Non-pigmented ciliary epithelial cell (primary cell): ENCODE results near the gene SEMA4C.
A peak's percentile ranks its signal among the peaks of the same experiment; 100 is the strongest.

ENCODE experiments used
- DNase-seq: peaks from one replicate; pipeline ENCODE4 v3.0.0-alpha.2; 2010; ENCODE audit warnings: low read depth

SEMA4C gene

DNA sequence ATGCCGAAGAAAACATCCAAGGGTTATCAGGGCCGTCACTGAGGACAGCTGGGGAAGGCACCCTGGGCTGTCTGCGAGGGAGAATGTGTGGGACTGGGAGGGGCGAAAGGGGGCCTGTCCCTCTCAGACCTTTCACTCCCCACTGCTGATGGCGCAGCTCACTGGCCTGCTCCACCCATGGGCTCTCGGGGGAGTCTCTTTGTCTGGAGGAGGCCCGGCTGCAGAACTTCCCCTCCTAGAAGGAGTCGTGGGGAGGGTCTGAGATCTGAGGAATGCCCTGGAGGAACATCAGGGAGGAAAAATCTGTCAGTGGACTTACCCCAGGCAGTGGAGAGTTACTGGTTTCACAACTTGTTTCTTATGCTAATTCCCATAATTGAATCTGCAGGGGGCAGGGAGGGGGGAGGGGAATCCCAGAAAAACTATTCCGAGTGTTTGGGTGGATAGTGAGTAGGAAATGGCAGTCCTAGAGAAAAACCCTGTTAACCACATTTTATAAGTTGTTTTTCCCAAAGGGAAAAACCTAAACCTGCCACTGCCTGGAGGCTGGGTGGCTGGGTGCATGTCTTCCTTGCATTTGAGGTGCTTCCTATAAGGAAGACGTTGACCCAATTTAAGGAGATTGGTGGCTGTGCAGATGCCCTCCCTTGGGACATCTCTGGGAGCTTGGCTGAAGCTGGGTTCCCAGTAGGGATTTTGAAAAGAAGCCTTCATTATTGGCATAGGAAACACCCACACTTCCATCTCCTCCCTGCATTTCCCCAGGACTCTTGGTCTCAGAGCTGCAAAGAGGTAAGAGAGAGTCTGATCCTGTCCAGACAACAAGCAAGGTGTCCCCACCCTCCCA lies 11.7 kb upstream of the SEMA4C start:
- no peak for DNase-seq

GRCh38 chr2:96880891-96881273 lies 11.0 kb upstream of the SEMA4C start:
- DNase-seq, result no peak

GRCh38 chr2:96879545-96880040 lies 9.7 kb upstream of the SEMA4C start:
- no peak for DNase-seq

GRCh38 chr2:96878796-96879544 lies 9.1 kb upstream of the SEMA4C start:
- DNase-seq, result no peak

- DNase-seq, result no peak
These were observed 8.3 kb upstream of the SEMA4C start for GRCh38 chr2:96878171-96878570.

DNA sequence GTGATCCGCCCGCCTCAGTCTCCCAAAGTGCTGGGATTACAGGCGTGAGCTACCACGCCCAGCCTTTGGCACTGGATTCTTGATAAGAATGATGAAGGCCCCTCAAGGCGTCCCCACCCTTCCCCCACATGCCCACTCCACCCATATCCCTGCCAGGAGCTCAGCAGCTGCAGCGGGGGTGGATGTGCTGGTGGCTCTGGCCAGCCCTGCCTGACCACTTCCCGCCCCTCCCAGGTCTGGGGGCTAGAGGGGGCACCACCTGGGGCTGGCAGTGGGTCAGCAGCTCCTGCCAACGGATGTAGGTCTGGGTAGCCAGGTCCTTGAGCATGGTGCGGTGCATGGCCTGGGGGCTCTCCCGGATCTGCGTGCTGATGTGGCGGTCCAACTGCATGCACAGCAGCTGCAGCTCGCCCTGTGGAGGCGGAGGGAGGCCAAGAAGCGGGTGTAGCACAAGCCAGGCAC lies 7.8 kb upstream of the SEMA4C start:
- DNase-seq, result no peak

DNA sequence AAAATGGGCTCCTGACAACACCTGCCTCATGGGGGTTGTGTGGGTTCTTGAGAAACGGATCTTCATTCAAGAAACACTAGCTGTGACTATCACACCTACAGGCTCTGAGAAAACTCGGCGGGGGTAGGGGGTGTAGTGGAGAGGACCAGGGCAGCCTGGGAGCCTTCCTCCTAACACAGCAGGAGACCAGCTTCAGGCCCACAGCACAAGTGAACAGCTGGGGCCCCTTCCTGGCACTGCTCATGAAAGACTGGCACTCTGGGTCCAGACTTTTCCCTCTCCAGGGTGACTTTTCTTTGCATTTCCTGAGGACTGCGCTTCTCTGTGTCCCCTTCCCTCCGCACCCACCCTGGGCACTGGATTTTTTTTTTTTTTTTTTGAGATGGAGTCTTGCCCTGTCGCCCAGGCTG lies 7.2 kb upstream of the SEMA4C start:
- DNase-seq, result no peak

DNA sequence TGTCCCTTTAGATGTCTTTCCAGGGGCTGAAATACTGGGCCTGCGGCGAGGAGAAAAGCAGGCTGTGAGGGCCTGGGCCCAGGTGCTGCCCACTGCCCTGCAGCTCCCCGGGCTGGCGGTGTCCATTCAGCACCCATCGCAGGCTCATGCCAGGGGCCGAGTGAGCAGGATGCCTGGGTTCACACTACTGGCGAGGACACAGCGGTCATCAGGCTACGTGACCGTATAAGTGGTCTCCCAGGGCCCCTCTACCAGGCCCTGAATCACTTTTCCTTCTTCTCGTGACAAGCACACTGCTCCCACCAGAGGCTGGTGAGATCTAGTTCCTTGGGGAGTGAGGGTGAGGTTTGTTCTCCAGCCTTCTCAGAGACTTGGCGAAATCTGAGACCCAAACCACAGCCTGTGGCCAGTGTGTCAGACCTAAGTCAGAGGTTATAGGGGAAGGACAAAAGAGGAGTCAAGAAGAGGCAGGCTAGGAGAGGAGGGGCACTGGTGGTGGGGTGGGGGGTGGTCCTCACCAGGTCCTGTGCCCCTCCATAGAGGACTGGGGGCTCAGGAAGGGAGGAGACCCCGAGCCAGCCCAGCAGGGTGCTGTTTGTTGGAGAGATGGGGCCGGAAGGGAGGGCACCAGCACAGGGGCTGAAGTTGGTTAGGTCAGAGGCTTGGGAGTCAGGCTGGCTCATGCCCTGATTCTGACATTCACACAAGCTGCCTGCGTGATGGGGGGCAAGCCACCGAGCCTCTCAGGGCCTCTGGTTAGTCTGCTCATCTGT lies 6.6 kb upstream of the SEMA4C start:
- DNase-seq, result no peak

DNA sequence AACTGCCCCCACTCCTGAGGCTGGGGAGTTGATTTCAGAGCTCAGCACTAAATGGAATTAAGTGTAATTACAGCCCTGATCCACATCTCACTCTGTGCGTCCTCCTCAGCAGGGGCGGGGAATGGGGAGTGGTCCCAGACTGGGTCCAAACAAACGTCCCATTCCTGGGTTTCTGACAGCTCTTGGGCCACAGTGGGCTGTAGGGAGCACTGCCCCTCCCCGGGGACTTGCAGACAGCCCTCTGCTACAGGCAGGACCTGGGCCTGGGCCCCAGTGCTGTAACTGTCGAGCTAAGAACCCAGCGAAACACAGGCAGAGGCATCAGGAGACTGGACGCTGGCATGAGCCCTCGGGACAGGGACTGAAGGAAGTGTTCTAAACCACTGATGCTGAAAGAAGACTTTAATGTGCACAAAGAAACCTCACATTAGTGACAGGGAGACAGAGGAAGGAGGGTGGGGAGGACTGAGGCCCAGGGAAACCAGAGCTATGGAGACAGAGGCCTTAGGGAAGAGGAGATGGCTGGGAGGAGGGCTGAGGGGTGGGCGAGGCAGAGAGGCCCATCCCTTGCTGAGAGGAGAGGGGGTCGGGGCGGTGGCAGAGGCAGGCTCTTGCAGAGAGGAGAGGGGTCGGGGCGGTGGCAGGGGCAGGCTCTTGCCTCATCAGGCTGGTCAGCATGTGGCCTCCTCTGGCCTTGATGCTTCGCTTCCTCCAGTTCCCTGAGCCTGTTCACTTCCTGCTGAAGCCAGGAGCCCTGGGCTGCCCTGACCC lies 5.8 kb upstream of the SEMA4C start:
- no peak for DNase-seq

DNA sequence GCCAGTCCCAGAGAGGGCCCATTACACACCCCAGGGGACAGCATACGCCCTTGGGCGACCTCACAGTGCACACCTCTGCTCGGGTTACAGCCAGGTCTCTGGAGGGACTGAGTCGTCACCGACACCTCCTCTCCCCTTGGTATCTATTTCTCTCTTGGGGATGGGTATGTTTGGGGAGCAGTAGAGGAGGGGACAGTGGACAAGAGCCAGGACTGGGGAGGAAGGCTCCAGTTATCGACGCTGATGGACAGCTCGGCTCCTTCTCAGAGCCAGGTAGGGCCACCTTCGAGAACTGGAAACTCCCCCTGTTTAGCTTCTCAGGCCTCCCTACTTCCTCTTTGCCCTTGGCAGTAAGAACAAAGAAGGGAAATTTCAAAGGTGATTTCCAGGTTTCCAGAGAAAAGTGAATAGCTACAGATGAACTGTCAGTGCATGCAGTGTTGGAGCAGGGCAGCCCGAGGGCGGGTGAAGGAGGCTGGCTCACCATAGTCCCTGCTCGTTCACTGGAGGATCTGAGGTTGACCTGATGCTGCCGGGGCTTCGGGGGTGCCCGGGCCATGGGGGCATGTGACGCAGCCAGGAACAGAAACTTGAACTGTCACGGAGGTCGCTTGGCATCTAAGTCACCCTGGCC lies 4.4 kb upstream of the SEMA4C start:
- no peak for DNase-seq

GRCh38 chr2:96873651-96874096 lies 3.8 kb upstream of the SEMA4C start:
- no peak for DNase-seq

GRCh38 chr2:96872591-96873349 lies 2.9 kb upstream of the SEMA4C start:
- no peak for DNase-seq

DNA sequence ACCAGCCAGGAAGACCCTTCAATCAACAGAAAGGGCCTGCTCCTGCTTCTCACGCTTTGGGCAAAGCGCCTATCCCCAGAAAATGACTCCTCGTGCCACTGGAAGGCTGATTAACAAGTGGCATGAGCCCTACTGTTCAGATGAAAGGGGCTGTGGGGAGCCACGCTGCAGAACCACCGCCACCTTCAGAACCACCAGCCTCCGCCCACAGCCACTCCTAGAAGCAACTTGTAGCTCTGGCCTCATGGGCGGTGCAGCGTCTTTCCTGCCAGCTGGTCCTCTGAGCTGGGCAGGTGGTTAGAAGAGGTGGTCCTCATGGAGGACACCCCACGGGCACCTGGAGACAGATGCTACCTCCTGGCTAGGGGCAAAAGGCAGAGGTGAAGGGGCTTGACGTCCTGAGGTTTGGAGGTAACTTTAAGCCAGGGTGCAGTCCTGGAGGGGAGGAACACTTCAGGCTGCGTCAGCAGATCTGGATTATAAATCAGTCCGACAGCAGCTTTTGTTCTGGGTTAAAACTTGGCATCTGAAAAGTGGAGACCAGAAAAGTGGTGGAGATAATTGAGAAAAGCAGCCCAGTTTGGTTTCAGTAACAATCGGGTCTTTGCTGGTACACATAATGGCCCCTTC lies 861 bp upstream of the SEMA4C start:
- DNase-seq, result no peak

DNA sequence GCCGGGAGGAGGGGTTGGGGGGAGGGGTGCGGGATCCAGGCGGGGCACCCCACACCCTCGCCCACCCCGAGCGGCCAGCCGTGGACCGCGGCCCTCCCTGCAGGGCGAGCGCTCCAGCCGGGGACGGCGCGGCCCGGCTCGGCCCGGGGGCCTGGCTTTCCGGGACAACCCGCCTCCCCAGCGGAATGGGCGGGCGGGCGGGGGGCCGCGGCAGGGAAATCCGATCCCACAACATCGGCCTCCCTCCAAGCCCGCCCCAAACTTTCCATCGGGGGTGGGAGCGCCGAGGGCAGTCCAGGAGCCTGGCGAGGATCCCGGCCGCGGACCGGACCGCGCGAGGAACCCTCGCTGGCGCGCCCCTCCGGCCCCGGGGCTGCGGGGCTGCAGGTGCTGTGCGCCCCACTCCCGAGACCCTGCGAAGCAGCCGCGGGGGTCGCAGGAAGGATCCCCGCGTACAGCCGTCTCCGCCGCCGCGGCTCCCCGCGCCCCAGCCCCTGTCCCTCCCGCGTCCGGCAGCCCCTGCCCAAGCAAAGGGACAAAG lies 529 bp downstream of the SEMA4C start:
- no peak for DNase-seq

- DNase-seq, result peak; percentile 56
These were observed 1.2 kb downstream of the SEMA4C start for GRCh38 chr2:96868555-96869280.

DNA sequence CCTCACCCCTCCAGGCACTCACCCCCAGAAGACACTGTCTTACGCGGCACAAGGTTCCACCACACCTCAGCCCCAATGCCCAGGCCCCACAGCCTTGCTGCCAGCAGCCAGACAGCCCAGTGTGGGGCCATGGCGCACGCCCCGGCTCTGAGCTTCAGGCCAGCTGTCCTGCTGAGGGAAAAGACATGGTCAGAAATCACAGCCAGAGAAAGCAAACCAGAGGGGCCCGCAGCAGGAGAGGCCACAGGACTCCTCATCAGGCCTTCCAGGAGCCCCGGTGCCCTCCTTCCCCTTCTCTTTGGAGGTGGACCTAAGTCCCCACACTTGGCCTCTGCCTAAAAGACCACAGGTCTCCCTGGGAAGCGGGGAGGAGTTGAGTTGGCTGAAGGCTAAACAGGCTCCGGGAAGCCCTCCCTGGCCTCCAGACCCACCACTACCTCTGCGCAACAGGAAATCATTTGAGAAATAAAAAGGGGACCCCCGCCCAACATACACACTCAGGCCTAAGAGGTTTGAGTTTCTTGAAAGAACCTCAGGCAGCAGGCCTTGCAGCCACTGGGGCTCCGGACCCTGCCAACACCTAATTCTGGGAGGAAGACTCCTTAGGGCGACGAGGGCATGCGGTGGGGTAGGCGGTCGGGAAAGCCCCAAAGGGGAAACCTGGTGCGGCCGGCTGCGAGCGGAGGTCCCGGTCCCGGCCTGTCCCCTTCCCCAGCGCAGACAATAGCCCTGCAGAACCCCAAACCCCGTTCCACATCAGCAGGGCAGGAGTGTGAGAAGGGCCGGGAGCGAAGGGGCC lies 1.9 kb downstream of the SEMA4C start:
- no peak for DNase-seq

DNA sequence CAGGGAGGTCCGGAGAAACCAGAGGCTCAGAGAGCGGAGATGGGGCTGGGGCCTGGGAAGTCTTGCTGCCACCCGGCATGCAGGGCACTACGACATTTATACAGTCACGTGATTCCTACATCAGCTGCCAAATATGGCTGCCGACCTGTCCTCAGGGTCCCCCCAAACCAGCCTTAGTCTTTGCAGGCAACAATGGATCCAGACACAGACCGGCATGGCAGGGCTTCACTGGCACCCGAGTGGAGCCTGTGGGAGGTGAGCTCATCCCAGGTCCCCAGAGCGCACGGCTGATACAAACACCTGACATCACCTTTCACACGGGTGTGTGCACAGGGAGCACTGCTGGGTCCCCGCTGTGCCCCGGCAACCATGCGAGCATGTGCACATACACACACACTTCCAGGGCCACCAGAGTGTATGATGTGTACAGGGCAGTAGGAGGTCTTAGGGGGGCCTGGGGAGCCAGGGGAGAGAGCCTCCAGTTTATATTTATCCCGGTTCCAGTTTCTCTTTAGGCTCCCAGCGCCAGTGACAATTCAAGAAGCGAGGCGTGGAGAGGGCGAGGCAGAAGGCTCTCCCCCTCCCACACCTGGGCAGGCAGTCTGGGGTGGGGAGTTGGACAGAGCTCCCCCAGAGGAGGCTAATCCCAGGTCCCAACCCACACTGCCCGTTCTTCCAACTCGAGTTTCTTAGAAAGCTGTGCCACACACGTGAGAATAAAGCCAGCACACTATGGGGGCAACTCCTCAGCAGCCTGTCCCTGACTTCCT lies 2.7 kb downstream of the SEMA4C start:
- DNase-seq, result no peak
